Testis (tissue), 3 donors: ENCODE data around the gene TNK2. TPM values are rescaled to one million over a fixed set of nuclear protein-coding genes. Genes with fewer than 3 reads are reported as not detected.

Source experiments
- DNase-seq: peaks from one replicate; pipeline ENCODE4 v3.0.0-alpha.2; 2019
- H3K27ac ChIP-seq, 2 donors: fragments of 200-600 bp; sonication (generic); one replicate each; pipeline ENCODE4 v1.5.1; 2019
- H3K27me3 ChIP-seq: fragments of 200-600 bp; sonication (generic); one replicate; pipeline ENCODE4 v1.5.1; 2019
- H3K36me3 ChIP-seq: fragments of 200-600 bp; sonication (generic); one replicate; pipeline ENCODE4 v1.5.1; 2017; ENCODE audit warnings: low read depth; ENCODE audit errors: missing control alignments
- H3K4me1 ChIP-seq: fragments of 200-600 bp; sonication (generic); one replicate; pipeline ENCODE4 v1.5.1; 2019
- H3K4me3 ChIP-seq, 2 donors: fragments of 200-600 bp; sonication (generic); one replicate each; pipeline ENCODE4 v1.5.1; 2017 to 2019
- H3K9me3 ChIP-seq: fragments of 200-600 bp; sonication (generic); one replicate; pipeline ENCODE4 v1.5.1; 2017
- CTCF ChIP-seq, 3 experiments: fragments of 450-650 bp in 2 of 3; fragments of 200-600 bp in 1 of 3; sonication (generic) in 1 of 3; IDR thresholded peaks; one replicate each; pipeline ENCODE4 v1.5.1; 2016 to 2019; ENCODE audit warnings: antibody characterized with exemption in 3 of 3, mild to moderate bottlenecking in 2 of 3, moderate library complexity in 1 of 3
- POLR2A ChIP-seq: fragments of 450-650 bp; IDR thresholded peaks from one replicate; pipeline ENCODE4 v1.6.1; 2017; ENCODE audit warnings: antibody characterized with exemption, mild to moderate bottlenecking, moderate library complexity
- WGBS, 2 donors: methylation state at CpG; one replicate each; pipeline ENCODE4 v1.1.5; 2018; 5-methylcytosine and 5-hydroxymethylcytosine counted together
- intact Hi-C: fragments of 100-400 bp; cut with DNase I; formaldehyde crosslinking; loops from one replicate; pipeline ENCODE4 v1.15.1; 2023; ENCODE audit warnings: low total_unique reads
- polyA plus RNA-seq: library from polyadenylated mRNA; stranded (reverse); fragments of 350-450 nt; fragmentation: Illumina TruSeq; extraction: RNeasy Lipid Tissue Mini Kit (QIAGEN cat#74804); gene quantifications from one replicate; pipeline ENCODE4 v1.2.3, GENCODE V29; 2014; ENCODE audit warnings: low read depth, low replicate concordance; ENCODE audit not compliant: insufficient read depth
- total RNA-seq, 2 donors: library from RNA; depleted of rRNA; stranded (reverse); fragments of >200 nt; gene quantifications; one replicate each; pipeline ENCODE4 v1.2.3, GENCODE V29; 2016

TNK2 gene
- total and polyA plus RNA-seq, 3 donors from 2014 or later = 43.9 to 71.6 (median 71.4) TPM

- Histone ChIP-seq H3K36me3 (no peaks in the 10 kb centered on the region), H3K9me3 (no peaks in the 10 kb centered on the region), H3K27me3 (no peaks in the 10 kb centered on the region), H3K4me1 (peaks cover 4% of the 10 kb centered on the region), H3K4me3 (no peak overlapping the region), H3K27ac (no peak overlapping the region)
- 85 to 89% methylated on average over 9 to 30 of the region's 30 CpGs for WGBS, 2 donors
- intact Hi-C loops = no loop called here
- TF ChIP-seq POLR2A = no peak
- no peak for TF ChIP-seq CTCF (IDR thresholded peaks at IDR 0.05)
- DNase-seq = no peak
Measured at GRCh38 chr3:195868866-195869412, 39.4 kb downstream of the TNK2 start.

DNA sequence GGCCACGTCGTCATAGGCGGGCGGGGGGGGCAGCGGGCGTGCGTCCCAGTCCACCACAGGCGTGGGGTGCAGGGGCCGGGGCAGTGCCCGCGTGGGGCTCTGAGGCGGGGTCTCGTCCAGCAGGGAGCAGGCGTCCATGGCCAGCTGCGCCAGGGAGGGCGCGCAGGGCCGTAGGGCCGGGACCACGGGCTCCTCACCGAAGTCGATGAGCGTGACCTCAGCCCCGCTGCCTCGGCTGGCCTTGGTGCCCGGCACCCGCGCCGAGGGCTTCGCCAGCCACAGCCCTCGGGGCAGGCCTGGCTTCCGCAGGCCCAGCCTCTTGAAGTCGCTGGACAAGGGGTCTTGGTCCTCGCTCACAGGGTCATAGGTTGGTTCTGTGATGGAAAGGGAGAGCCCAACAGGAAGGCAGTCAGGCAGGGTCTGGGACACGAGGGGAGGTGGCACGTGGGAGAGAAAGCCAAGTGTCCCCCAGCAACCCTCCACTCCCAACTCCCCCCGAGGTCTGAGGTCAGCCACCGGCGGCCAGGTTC, 40.0 kb downstream of the TNK2 start:
- WGBS, 2 donors = 96% methylated on average over 27 to 28 of the region's 39 CpGs
- Histone ChIP-seq H3K4me3 (no peak overlapping the region), H3K27me3 (no peaks in the 10 kb centered on the region), H3K9me3 (no peaks in the 10 kb centered on the region), H3K36me3 (no peaks in the 10 kb centered on the region), H3K4me1 (no peaks in the 10 kb centered on the region), H3K27ac (no peak overlapping the region)
- intact Hi-C loops = no loop called here
- TF ChIP-seq POLR2A (no peak), CTCF (IDR thresholded peaks at IDR 0.05) (no peak)
- no peak for DNase-seq

- intact Hi-C loops = no loop called here
- Histone ChIP-seq H3K27me3 (no peaks in the 10 kb centered on the region), H3K4me1 (no peaks in the 10 kb centered on the region), H3K4me3 (no peak overlapping the region), H3K36me3 (no peaks in the 10 kb centered on the region), H3K9me3 (no peaks in the 10 kb centered on the region), H3K27ac (no peak overlapping the region)
- 87 to 91% methylated on average over 15 to 40 of the region's 40 CpGs for WGBS, 2 donors
- no peak for TF ChIP-seq CTCF (IDR thresholded peaks at IDR 0.05)
- no peak for TF ChIP-seq POLR2A
- DNase-seq = no peak
Measured at GRCh38 chr3:195867631-195868335, 40.6 kb downstream of the TNK2 start.

GRCh38 chr3:195866686-195867511, 41.5 kb downstream of the TNK2 start:
- no peak for DNase-seq
- H3K36me3 ChIP-seq = no peaks in the 10 kb centered on the region
- H3K27ac ChIP-seq = no peak overlapping the region
- no peaks in the 10 kb centered on the region for H3K4me1 ChIP-seq
- 91 to 92% methylated on average over 14 to 28 of the region's 30 CpGs for WGBS, 2 donors
- no peak overlapping the region for H3K4me3 ChIP-seq
- intact Hi-C loops = no loop called here
- no peaks in the 10 kb centered on the region for H3K9me3 ChIP-seq
- TF ChIP-seq CTCF (IDR thresholded peaks at IDR 0.05) = no peak
- TF ChIP-seq POLR2A = no peak
- no peaks in the 10 kb centered on the region for H3K27me3 ChIP-seq
